IPS DF 6.9 (cell line): ENCODE measurements around the gene CD6.

Experiments
- DNase-seq: peaks from one replicate; pipeline ENCODE4 v3.0.0-alpha.2; 2013; ENCODE audit warnings: low read depth, low spot score
- H3K27ac ChIP-seq: one replicate; pipeline ENCODE4 v1.5.1; 2013; ENCODE audit warnings: low read length, control low read depth
- H3K27me3 ChIP-seq: 2 replicates; pipeline ENCODE4 v1.6.1; 2013; ENCODE audit warnings: mild to moderate bottlenecking, low read length; ENCODE audit not compliant: control insufficient read depth, insufficient read depth
- H3K36me3 ChIP-seq: 2 replicates; pipeline ENCODE4 v1.6.1; 2013; ENCODE audit warnings: low read length; ENCODE audit not compliant: control insufficient read depth, insufficient read depth
- H3K4me1 ChIP-seq: 2 replicates; pipeline ENCODE4 v1.6.1; 2013; ENCODE audit warnings: low read length; ENCODE audit not compliant: control insufficient read depth, insufficient read depth
- H3K4me3 ChIP-seq: 2 replicates; pipeline ENCODE4 v1.5.1; 2013; ENCODE audit warnings: mild to moderate bottlenecking, low read length
- H3K9me3 ChIP-seq: 2 replicates; pipeline ENCODE4 v1.6.1; 2013; ENCODE audit warnings: low read length, inconsistent platforms; ENCODE audit not compliant: control insufficient read depth, insufficient read depth
- WGBS: extraction: QIAGEN DNeasy Blood & Tissue Kit; methylation state at CpG from one replicate; pipeline ENCODE4 v1.1.7; 2013; ENCODE audit warnings: mixed read lengths, missing lambda C conversion rate; ENCODE audit not compliant: insufficient read length, insufficient coverage; 5-methylcytosine and 5-hydroxymethylcytosine counted together

The CD6 gene, protein sequence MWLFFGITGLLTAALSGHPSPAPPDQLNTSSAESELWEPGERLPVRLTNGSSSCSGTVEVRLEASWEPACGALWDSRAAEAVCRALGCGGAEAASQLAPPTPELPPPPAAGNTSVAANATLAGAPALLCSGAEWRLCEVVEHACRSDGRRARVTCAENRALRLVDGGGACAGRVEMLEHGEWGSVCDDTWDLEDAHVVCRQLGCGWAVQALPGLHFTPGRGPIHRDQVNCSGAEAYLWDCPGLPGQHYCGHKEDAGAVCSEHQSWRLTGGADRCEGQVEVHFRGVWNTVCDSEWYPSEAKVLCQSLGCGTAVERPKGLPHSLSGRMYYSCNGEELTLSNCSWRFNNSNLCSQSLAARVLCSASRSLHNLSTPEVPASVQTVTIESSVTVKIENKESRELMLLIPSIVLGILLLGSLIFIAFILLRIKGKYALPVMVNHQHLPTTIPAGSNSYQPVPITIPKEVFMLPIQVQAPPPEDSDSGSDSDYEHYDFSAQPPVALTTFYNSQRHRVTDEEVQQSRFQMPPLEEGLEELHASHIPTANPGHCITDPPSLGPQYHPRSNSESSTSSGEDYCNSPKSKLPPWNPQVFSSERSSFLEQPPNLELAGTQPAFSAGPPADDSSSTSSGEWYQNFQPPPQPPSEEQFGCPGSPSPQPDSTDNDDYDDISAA

DNA sequence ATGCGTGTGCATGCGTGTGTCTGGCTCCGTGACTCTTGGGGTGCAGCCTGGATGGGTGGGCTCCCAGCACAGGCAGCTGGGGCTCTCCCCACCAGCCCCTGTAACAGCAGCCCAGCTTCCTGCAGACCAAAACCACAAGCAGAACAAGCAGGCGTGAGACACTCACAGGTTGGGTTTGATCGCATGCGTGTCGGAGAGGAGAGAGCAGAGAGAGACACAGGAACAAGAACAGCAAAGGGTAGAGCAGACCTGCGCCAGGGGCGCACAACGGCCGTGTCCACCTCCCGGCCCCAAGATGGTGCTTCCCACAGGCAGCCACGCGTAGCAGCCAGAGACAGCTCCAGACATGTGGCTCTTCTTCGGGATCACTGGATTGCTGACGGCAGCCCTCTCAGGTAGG, at the start of gene CD6:
Gene CD6, plus strand, starts transcription at position 161 of the 400 bp plus-strand sequence. Its CDS starts 186 bp downstream, at position 347.
- no CpG with 5 or more reads among the region's 16 CpGs for WGBS
- Histone ChIP-seq H3K4me1 (no peaks in the 10 kb centered on the region), H3K27ac (no peak within 1 kb of the TSS), H3K27me3 (no peaks in the 10 kb centered on the region), H3K36me3 (no peaks in the 10 kb centered on the region), H3K9me3 (no peaks in the 10 kb centered on the region), H3K4me3 (no peak within 1 kb of the TSS)
- no peak for DNase-seq

DNA sequence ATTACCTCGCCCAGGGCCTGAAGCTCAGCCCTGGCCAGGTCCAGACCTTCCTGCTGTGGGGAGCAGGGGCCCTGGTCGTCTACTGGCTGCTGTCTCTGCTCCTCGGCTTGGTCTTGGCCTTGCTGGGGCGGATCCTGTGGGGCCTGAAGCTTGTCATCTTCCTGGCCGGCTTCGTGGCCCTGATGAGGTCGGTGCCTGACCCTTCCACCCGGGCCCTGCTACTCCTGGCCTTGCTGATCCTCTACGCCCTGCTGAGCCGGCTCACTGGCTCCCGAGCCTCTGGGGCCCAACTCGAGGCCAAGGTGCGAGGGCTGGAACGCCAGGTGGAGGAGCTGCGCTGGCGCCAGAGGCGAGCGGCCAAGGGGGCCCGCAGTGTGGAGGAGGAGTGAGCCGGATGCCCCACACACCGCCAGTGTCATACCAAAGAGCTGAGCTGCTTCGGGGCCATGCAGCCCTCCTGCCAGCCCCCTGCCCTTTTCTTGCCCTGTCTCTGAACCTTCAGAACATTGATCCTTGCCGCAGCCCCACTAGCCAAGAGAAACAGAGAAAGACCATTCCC, 49.6 kb upstream of the CD6 start:
- no CpG with 5 or more reads among the region's 23 CpGs for WGBS
- Histone ChIP-seq H3K36me3 (peaks cover 3% of the 10 kb centered on the region; the same call in 1 of the 2 replicates), H3K4me1 (peaks cover 6% of the 10 kb centered on the region), H3K27ac (no peak overlapping the region), H3K4me3 (no peak overlapping the region), H3K9me3 (no peaks in the 10 kb centered on the region), H3K27me3 (no peaks in the 10 kb centered on the region)
- DNase-seq, result no peak

DNA sequence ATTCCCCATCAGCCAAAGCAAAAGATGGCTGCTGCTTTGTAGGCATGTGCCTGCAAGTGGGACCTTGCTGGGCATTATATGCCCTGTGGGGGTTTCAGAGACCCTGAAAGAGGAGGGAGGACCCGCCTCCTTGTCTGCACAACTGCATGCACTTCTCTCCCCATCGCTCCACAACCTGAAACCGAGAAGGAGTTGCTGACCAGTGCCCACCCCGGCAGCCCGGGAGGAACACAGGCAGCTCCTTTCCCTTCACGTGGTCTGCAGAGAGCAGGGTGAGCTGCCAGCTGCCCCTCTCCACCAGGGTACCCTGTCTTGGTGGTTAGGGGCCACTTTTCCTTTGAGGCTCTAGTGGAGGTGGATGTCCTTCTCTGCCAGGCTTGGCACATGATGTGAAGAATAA, 48.6 kb upstream of the CD6 start:
- no peaks in the 10 kb centered on the region for H3K27me3 ChIP-seq
- peaks cover 9% of the 10 kb centered on the region for H3K36me3 ChIP-seq
- DNase-seq, result no peak
- no peaks in the 10 kb centered on the region for H3K9me3 ChIP-seq
- peaks cover 6% of the 10 kb centered on the region for H3K4me1 ChIP-seq
- H3K4me3 ChIP-seq, result no peak overlapping the region
- no peak overlapping the region for H3K27ac ChIP-seq
- no CpG with 5 or more reads among the region's 6 CpGs for WGBS

DNA sequence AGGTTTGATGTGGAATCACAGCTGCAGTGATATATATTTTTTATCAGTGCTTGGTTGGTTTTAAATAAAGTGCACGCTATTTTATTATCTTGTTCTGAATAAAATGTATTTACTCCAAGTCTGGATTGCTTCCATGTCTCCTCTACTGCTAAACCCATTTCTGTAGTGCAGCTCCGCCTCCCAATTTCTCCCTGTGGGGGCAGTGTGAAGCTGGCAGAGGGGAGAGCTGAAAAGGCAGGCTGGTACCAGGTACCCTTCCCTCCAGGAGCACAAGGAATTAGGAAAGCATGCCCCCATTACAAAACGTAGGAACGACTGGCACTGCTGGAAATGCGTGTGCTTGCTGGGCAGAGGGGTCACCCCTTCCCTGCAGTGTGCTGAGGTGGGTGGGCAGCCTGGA, 48.2 kb upstream of the CD6 start:
- Histone ChIP-seq H3K27ac (no peak overlapping the region), H3K4me1 (peaks cover 6% of the 10 kb centered on the region), H3K36me3 (peaks cover 9% of the 10 kb centered on the region), H3K9me3 (no peaks in the 10 kb centered on the region), H3K27me3 (no peaks in the 10 kb centered on the region), H3K4me3 (no peak overlapping the region)
- no CpG with 5 or more reads among the region's 5 CpGs for WGBS
- DNase-seq, result no peak

DNA sequence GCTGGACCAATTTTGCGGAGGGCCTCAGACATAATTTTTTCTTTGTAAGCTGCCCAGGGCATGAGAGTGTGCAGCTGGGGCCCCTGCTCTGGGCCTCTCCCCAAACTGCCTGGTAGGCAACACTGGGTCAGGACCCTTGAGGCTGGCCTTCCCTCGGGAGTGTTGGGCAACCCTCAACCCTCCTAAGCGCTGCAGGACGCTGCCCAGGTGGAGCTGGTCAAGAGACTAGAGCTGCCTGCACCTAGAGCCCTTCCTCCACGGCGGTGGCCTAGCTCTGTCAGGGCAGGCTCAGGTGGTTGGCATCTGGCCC, 47.7 kb upstream of the CD6 start:
- Histone ChIP-seq H3K4me1 (peaks cover 4% of the 10 kb centered on the region), H3K9me3 (no peaks in the 10 kb centered on the region), H3K27ac (no peak overlapping the region), H3K36me3 (peaks cover 12% of the 10 kb centered on the region), H3K4me3 (no peak overlapping the region; the same call in 1 of the 2 replicates), H3K27me3 (no peaks in the 10 kb centered on the region)
- DNase-seq, result no peak
- no CpG with 5 or more reads among the region's 6 CpGs for WGBS

DNA sequence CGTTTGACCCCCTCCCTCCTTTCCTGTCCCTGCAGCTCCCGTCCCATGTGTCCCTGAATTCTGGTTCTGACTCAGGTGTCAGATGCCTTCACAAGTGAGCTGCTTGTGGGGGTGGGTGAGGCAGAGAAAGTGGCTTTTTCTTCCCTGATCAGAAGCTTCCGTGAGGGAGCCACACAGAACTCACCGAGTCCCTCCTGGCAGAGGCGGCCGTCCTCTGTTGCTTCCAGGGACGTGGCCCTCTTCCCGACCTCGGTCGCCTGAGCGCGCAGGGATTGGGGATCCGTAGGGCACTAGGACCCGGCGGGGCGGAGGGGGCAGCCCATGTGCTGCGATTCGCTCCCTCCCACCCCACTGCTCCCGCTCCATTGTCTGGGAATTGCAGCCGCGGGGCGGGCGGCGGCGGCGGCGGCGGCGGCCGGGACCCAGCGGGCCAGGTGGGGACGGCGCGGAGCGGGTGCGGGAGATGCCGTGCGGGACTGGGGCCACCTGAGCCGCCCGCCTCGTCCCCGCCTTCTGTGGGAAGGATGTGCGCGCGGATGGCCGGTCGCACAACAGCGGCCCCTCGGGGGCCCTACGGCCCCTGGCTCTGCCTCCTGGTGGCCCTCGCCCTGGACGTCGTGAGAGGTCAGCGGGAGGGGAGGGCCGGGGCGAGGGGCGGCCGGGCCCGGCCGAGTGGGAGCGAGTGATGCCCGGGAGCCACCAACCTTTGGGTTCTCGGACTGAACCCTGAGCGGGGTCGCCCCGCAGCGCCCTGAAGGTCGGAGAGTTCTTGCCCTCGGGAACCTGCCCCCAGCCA, 47.2 kb upstream of the CD6 start, which contains the start of gene TMEM132A:
Gene TMEM132A, plus strand, starts transcription at position 351 of the 796 bp plus-strand sequence. Its CDS starts 174 bp downstream, at position 525.
- Histone ChIP-seq H3K4me1 (peaks cover 4% of the 10 kb centered on the region), H3K4me3 (peak within 1 kb of the TSS; percentile 76), H3K9me3 (no peaks in the 10 kb centered on the region), H3K27me3 (no peaks in the 10 kb centered on the region), H3K36me3 (peaks cover 17% of the 10 kb centered on the region), H3K27ac (no peak within 1 kb of the TSS)
- peak; percentile 47 for DNase-seq
- WGBS, result no CpG with 5 or more reads among the region's 69 CpGs

DNA sequence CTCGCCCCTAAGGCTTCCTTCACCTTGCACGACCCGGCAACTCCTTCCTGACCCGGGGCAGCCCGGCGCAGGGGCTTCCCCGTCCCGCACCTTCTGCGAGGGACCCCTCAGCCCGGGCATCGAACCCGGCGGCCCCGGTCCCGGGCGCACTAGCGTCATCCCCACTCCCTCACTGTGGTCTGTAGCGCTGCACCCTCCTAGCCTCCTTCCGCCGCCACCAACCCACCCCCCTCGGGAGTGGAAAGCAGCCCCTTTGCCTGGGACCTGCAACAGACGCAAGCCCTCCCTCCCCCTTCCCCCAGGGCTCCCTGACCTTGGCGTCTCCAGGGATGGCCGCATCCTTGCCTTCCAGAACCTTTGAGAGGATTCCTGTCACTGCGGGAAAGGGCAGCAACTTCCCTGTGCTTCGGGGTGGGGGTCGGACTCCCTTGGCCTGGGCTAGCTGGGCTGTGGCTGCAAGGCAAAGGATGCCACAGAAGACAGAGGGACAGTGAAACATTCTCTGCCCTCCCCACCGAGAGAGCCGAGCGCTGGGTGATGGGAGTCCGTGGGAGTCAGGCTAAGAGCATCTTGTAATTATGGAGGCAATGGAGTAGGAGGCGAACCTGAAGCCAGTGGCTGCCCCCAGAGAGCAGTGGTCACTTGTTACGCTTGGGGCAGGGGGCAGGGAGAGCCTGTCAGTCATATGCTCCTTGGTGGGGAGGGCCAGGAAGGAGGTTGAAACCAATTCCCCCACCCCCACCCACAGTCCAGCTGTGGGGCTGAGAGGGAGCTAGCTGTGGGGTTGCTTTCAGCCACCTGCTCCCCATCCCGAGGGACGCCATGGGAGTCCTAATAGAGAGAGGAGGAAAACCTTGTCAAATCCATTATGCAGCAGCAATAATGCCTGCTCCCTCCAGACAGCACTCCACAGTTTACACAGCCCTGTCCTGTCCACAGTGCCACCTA, 46.3 kb upstream of the CD6 start:
- no CpG with 5 or more reads among the region's 35 CpGs for WGBS
- Histone ChIP-seq H3K4me3 (peak overlapping the region; percentile 76), H3K4me1 (peaks cover 4% of the 10 kb centered on the region), H3K27me3 (no peaks in the 10 kb centered on the region), H3K9me3 (no peaks in the 10 kb centered on the region), H3K27ac (no peak overlapping the region), H3K36me3 (peaks cover 17% of the 10 kb centered on the region)
- no peak for DNase-seq

DNA sequence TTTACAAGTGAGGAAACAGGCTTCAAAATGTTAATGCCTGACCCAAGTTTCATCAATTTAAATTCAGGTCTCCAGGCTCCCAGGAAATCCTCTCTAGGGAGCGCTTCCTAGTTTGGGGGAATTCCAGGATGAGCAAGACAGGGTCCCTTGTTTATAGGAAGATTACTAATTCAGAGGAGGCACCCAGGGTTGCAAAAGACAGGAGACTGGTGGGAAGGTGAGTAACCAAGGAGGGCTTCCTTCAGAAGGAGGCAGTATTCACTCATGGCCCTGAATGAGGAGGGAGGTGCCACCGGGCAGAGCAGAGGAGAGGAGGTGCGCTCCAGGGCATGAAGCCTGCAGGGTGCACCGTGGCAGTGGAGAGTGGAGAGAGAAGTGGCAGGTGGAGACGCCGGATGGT, 45.6 kb upstream of the CD6 start:
- no peak overlapping the region for H3K4me3 ChIP-seq

DNA sequence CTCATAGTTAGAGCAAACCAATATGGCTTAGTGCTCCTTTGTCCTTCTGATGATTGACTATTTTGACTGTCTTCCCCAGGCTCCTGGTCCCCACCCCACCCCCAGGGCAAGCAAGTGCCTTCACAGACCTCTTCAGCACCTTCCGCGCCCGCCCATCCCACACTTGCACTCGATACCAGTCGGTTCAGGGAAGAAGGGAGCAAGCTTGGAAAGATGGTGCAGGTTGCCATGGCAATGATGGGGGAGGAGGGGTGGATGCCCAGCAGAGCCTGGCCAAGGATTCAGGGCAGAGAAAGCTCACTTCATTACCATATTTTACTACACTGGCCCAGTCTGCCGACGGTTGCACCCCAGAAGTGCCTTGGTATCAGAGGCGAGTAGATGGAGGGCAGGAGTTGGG, 45.0 kb upstream of the CD6 start:
- H3K27ac ChIP-seq, result no peak overlapping the region
- no CpG with 5 or more reads among the region's 8 CpGs for WGBS
- H3K27me3 ChIP-seq, result no peaks in the 10 kb centered on the region
- no peak overlapping the region for H3K4me3 ChIP-seq
- no peak for DNase-seq
- no peaks in the 10 kb centered on the region for H3K9me3 ChIP-seq
- H3K4me1 ChIP-seq, result peaks cover 4% of the 10 kb centered on the region
- peaks cover 23% of the 10 kb centered on the region for H3K36me3 ChIP-seq

More for the DNA sequence above, 45.6 kb upstream of the CD6 start:
- WGBS, result no CpG with 5 or more reads among the region's 6 CpGs
- Histone ChIP-seq H3K27me3 (no peaks in the 10 kb centered on the region), H3K4me1 (peaks cover 4% of the 10 kb centered on the region), H3K36me3 (peaks cover 20% of the 10 kb centered on the region), H3K27ac (no peak overlapping the region), H3K9me3 (no peaks in the 10 kb centered on the region)
- no peak for DNase-seq
